GM21717 (cell line): ENCODE data around the gene MR1.

Experiments
- ATAC-seq: cut with Tn5 transposase; IDR thresholded peaks from one replicate; pipeline ENCODE4 v1.9.1; 2021; ENCODE audit warnings: mild to moderate bottlenecking, moderate library complexity; ENCODE audit not compliant: unreplicated experiment

MR1 gene

GRCh38 chr1:181062836-181063428, 29.1 kb downstream of the MR1 start:
- ATAC-seq, result peak; percentile 71

GRCh38 chr1:181064011-181064623, 30.3 kb downstream of the MR1 start:
- ATAC-seq, result no peak

DNA sequence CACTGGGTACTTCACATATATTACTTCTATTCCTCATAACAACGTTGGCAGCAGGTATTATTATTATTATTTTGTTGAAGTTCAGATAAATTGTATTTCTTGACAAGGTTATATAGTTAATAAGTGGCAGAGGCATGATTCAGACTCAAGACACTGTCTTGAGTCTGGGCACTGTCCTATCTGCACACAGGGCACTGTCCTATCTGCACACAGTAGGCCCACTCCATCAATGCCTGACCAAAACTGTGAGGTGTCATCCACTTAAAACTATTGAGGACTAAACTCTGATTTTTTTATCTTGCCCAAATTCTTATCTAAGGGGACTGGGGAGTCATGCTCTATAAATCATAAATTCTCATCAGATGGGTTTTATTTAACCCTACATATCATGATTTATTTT, 30.9 kb downstream of the MR1 start:
- ATAC-seq, result no peak

GRCh38 chr1:181073638-181074037, 39.9 kb downstream of the MR1 start:
- no peak for ATAC-seq

DNA sequence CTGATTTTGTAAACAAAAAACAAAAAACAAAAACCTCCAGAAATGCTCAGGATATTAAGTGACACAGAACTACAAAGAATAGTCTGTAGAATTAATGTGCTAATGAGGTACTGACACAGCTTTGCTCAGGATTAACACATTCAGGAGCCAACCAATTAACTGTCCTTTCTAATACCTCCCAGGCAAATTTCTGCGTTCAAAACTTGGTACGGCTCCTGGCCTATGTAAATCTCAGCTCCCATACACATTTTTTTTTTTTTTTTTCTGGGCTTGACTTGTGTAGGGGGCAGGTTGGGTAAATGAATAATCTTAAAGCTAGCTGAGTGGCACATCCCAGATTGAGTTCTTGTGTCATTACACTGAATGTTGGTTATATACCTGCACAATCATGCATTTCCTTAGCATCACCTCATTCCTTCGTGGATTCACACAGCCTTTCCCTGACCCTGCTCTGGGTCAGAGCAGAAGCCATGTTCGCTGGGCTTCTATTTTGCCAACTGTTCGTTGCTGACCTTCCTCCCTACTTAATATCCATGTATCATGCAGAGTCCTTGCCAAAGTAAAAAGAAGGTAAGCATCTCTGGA, 42.1 kb downstream of the MR1 start:
- no peak for ATAC-seq

DNA sequence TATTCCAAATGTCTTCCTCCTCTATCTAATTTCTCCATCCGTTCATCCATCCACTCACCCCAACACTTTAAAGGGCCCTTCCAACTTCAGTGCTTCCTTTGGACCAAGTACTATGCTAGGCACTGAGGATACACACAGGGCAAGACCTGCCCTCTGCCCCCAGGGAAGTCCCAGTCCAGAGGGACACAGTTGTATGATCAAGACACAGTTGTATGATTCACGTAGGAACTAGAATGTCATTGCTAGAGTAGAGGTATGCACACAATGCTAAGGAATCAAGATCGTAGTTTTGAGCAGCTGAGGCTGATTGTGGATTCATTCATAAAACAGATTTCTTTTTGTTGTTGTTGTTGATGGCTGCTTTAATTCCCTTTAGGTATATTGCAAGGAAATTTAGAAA, 43.1 kb downstream of the MR1 start:
- ATAC-seq, result no peak

- ATAC-seq, result no peak
Measured at GRCh38 chr1:181077576-181078242, 43.9 kb downstream of the MR1 start.

DNA sequence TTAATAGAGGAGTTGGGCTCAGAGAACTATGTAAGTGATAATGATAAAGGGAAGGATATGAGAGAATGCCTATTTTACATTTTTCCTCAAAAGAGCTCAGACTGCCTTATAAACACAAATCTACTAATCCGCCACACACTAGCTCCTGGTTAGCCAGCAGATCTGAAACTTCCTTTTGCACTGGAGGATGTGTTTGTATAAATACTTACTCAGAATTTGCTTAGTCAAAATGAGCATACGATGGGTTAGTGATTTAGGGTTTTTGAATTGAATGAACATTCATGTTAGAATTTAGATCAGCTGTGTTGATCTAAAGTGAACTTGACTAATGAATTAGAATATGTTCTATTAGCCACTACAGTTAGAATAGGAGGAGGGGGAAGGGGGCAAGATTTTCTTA, 45.6 kb downstream of the MR1 start:
- ATAC-seq, result no peak

DNA sequence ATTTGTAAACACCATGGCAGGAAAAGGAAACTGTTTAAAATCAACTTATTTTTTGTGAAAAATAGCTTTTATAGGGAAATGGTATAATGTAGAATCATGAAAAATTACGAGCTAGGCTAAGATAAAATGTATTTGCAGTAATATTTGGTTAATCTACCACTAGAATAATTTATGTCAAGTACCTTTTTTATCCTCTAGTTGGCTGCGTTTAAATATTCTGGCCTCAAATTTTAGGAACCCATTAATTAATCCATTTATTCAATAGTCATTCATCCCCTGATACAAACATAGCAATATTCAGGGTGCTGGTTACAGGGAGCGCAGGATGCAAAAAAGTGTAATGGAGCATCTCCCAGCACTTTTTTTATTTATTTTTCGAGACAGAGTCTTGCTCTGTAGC, 46.1 kb downstream of the MR1 start:
- ATAC-seq, result no peak

- ATAC-seq, result no peak
Measured at GRCh38 chr1:181080556-181080955, 46.8 kb downstream of the MR1 start.

GRCh38 chr1:181081395-181081794, 47.6 kb downstream of the MR1 start:
- ATAC-seq, result no peak

DNA sequence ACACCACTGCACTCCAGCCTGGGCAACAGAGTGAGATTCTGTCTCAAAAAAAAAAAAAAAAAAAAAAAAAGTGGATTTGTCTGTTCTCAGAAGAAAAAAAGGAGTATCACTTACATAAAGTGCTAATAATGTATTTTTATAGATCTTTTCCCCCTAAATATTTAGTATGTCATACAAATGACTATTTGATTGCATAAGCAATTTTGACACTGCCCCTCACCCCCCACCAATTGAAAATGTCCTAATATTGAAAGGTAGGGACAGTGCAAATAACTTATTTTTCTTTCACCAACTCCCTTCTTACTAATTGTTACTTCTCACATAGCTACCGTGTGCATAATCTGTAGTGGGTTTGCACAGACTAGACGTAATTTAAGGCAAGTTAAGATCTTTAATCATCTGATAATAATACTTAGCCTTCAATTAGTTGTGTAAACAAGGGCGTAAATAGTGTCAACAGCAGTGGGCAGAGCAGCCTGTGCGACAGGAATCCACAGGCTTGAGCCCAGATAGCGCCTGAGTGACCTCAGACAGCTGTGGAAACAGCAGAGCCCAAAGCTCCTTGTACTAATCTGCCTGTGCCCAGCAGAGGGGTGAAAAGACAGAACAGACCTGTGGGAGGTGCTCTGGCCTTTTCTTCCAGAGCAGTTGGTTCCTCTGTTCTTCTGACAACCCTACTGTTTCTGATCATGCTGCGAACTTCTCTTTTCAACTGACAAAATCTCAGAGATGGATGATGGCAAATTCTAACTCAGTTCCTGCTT, 50.2 kb downstream of the MR1 start:
- ATAC-seq, result peak; percentile 38

- no peak for ATAC-seq
Measured at GRCh38 chr1:181084606-181084969, 50.8 kb downstream of the MR1 start.

DNA sequence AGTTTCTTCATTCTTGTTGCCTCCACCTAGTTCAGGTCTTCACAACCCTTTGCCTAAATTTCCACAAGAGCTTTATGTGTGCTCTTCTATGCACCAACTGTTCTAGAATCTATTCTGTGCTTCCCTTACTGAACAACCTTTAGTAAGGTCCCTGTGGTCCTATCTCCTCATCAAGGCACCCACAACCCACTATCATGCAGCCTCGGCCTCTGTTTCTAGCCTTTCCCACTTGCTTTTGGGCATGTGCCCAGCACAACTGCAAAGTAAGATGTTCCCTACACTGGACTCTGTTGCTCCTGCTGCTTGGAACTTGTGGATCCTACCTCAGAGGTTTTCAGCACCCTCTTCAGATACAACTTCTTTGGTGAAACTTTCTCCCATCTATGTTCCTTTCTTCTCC, 52.3 kb downstream of the MR1 start:
- no peak for ATAC-seq

DNA sequence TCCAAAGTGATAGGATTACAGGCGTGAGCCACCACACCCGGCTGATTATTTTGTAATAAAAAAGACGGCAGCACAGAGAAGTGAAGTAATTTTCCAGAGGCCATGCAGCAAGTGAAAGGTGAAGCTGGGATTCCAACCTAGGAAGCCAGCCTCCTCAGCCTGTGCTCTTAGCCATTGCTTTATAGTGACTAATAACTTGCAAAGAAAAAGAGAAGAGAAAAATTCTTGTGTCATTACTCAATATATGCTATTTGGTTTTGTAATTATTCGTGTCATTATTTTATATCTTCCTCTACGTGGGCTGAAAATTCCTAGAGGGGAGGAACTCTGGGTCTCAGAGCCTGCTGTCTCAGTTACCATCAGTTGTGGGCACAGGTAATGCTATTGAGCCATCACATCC, 53.1 kb downstream of the MR1 start:
- no peak for ATAC-seq

DNA sequence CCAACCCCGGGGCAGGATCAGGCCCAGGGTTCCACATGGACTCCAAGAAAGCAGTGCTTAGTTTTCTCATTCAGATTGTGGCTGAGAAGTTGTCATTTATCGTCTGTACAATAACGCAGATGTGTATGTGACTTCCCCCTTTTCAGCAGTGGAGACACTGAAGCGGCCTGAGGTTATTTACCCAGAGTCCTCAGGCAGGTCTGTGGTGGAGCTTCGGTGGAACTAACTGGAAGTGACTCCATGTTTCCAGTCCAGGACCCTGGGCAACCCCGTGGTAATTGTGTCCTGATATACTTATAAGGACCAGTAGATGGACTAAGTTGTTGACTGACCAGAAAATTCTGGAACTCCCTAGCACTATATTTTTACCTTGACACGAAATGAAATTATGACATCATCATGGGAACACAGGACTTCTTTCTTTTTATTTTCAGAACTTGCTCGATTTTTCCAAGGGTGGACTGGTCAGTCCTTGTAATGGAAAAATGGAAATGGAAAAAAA, 53.7 kb downstream of the MR1 start:
- ATAC-seq, result no peak

GRCh38 chr1:181088079-181089016, 54.6 kb downstream of the MR1 start, which contains the start of gene IER5:
Gene IER5 (plus strand): TSS chr1:181088700. CDS start chr1:181088903, 203 bp downstream.
- peak; percentile 62 for ATAC-seq

GRCh38 chr1:181089017-181089675, 55.4 kb downstream of the MR1 start:
- peak; percentile 5 for ATAC-seq

GRCh38 chr1:181089676-181090544, 56.1 kb downstream of the MR1 start:
- peak; percentile 38 for ATAC-seq
